Measurements from ENCODE around the gene COL25A1. TPM values are rescaled to one million over a fixed set of nuclear protein-coding genes. Genes with fewer than 3 reads are reported as not detected.
"Not testable (repeated sequence)": the region's sequence is repeated elsewhere in the genome, so short reads cannot be mapped to it uniquely, and the experiment has no call there.

COL25A1 gene
- total RNA-seq, 4 donors from 2014 or later: 7.1 to 21.3 (median 12.6) TPM

GRCh38 chr4:109123951-109124350 lies 178.5 kb downstream of the COL25A1 start:
- TF ChIP-seq CTCF (IDR thresholded peaks at IDR 0.05): no peak
- no peak for ATAC-seq (ENCODE audit: low FRiP score)

GRCh38 chr4:109121561-109121960 lies 180.9 kb downstream of the COL25A1 start:
- DNase-seq (ENCODE audit: low spot score) (no peak), ATAC-seq (ENCODE audit: low FRiP score) (no peak)
- TF ChIP-seq CTCF (IDR thresholded peaks at IDR 0.05): no peak

More at GRCh38 chr4:109123951-109124350, 178.5 kb downstream of the COL25A1 start:
- no peak for DNase-seq (ENCODE audit: low spot score)

GRCh38 chr4:109119852-109120251 lies 182.6 kb downstream of the COL25A1 start:
- ATAC-seq (ENCODE audit: low FRiP score) (no peak), DNase-seq (ENCODE audit: low spot score) (no peak)
- no peak for TF ChIP-seq CTCF (IDR thresholded peaks at IDR 0.05)

GRCh38 chr4:109118635-109119034 lies 183.8 kb downstream of the COL25A1 start:
- ATAC-seq (ENCODE audit: low FRiP score) (no peak), DNase-seq (ENCODE audit: low spot score) (no peak)

GRCh38 chr4:109114501-109114900 lies 188.0 kb downstream of the COL25A1 start:
- no peak for DNase-seq (ENCODE audit: low spot score)
- TF ChIP-seq CTCF (IDR thresholded peaks at IDR 0.05): no peak
- ATAC-seq (ENCODE audit: low FRiP score): no peak

More at GRCh38 chr4:109118635-109119034, 183.8 kb downstream of the COL25A1 start:
- no peak for TF ChIP-seq CTCF (IDR thresholded peaks at IDR 0.05)

- no peak for TF ChIP-seq CTCF (IDR thresholded peaks at IDR 0.05)
- no peak for ATAC-seq (ENCODE audit: low FRiP score)
- DNase-seq (ENCODE audit: low spot score): no peak
Measured at GRCh38 chr4:109113521-109113920, 188.9 kb downstream of the COL25A1 start.

- no peak for DNase-seq (ENCODE audit: low spot score)
- TF ChIP-seq CTCF (IDR thresholded peaks at IDR 0.05): no peak
- ATAC-seq (ENCODE audit: low FRiP score): no peak
Measured at GRCh38 chr4:109111031-109111430, 191.4 kb downstream of the COL25A1 start.

GRCh38 chr4:109108215-109108614 lies 194.2 kb downstream of the COL25A1 start:
- not testable (repeated sequence) for DNase-seq (ENCODE audit: low spot score); ATAC-seq (ENCODE audit: low FRiP score)
